AG04450 (cell line): ENCODE data around the gene ATN1. TPM values are rescaled to one million over a fixed set of nuclear protein-coding genes. Genes with fewer than 3 reads are reported as not detected.
"Not testable (repeated sequence)": the region's sequence is repeated elsewhere in the genome, so short reads cannot be mapped to it uniquely, and the experiment has no call there.

ENCODE experiments used
- CTCF ChIA-PET: fragments of 300-600, 350-600 bp; formaldehyde crosslinking; extraction: SDS; loops from one replicate; lab custom pipeline; 2022; ENCODE audit warnings: antibody characterized with exemption, inconsistent platforms; lab: Charles Lee
- POLR2A ChIA-PET: fragments of 350-600 bp; formaldehyde crosslinking; extraction: SDS; loops from one replicate; lab custom pipeline; 2021; ENCODE audit warnings: antibody characterized with exemption, inconsistent platforms; lab: Yijun Ruan, JAX
- DNase-seq: peaks from one replicate; pipeline ENCODE4 v3.0.0-alpha.2; 2011; ENCODE audit warnings: low read depth, low spot score
- H3K27ac ChIP-seq: one replicate; pipeline ENCODE4 v1.5.1; 2012; ENCODE audit warnings: low read depth, low read length, control low read depth
- H3K27me3 ChIP-seq: one replicate; pipeline ENCODE4 v1.6.0; 2012; ENCODE audit warnings: low read length; ENCODE audit not compliant: control insufficient read depth, insufficient read depth
- H3K4me3 ChIP-seq: 2 replicates; pipeline ENCODE4 v1.5.1; 2011; ENCODE audit warnings: mild to moderate bottlenecking, low read depth, low read length, control low read depth
- H3K9me3 ChIP-seq: 2 replicates; pipeline ENCODE4 v1.5.1; 2012; ENCODE audit warnings: low read length; ENCODE audit not compliant: control insufficient read depth, insufficient read depth
- polyA minus RNA-seq: library from RNA; depleted of rRNA, polyadenylated mRNA; stranded (reverse); fragments of >200 nt; gene quantifications from 2 replicates; pipeline ENCODE4 v1.2.3, GENCODE V29; 2011; rRNA and poly(A)+ RNA removed
- polyA plus RNA-seq: library from polyadenylated mRNA; depleted of rRNA; stranded (reverse); fragments of >200 nt; gene quantifications from 2 replicates; pipeline ENCODE4 v1.2.3, GENCODE V29; 2011; rRNA removed
- TF ChIP-seq, protein P1 (sequence below): IDR thresholded peaks from 2 replicates; pipeline ENCODE4 v1.5.1; 2011; ENCODE audit warnings: low read depth, low read length, control low read depth, inconsistent platforms

The ATN1 gene, protein sequence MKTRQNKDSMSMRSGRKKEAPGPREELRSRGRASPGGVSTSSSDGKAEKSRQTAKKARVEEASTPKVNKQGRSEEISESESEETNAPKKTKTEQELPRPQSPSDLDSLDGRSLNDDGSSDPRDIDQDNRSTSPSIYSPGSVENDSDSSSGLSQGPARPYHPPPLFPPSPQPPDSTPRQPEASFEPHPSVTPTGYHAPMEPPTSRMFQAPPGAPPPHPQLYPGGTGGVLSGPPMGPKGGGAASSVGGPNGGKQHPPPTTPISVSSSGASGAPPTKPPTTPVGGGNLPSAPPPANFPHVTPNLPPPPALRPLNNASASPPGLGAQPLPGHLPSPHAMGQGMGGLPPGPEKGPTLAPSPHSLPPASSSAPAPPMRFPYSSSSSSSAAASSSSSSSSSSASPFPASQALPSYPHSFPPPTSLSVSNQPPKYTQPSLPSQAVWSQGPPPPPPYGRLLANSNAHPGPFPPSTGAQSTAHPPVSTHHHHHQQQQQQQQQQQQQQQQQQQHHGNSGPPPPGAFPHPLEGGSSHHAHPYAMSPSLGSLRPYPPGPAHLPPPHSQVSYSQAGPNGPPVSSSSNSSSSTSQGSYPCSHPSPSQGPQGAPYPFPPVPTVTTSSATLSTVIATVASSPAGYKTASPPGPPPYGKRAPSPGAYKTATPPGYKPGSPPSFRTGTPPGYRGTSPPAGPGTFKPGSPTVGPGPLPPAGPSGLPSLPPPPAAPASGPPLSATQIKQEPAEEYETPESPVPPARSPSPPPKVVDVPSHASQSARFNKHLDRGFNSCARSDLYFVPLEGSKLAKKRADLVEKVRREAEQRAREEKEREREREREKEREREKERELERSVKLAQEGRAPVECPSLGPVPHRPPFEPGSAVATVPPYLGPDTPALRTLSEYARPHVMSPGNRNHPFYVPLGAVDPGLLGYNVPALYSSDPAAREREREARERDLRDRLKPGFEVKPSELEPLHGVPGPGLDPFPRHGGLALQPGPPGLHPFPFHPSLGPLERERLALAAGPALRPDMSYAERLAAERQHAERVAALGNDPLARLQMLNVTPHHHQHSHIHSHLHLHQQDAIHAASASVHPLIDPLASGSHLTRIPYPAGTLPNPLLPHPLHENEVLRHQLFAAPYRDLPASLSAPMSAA (N-terminal part only)
- 11.2 and 21.4 TPM in 2 replicates for polyA plus RNA-seq
- 16.8 and 19.8 TPM in 2 replicates for polyA minus RNA-seq

DNA sequence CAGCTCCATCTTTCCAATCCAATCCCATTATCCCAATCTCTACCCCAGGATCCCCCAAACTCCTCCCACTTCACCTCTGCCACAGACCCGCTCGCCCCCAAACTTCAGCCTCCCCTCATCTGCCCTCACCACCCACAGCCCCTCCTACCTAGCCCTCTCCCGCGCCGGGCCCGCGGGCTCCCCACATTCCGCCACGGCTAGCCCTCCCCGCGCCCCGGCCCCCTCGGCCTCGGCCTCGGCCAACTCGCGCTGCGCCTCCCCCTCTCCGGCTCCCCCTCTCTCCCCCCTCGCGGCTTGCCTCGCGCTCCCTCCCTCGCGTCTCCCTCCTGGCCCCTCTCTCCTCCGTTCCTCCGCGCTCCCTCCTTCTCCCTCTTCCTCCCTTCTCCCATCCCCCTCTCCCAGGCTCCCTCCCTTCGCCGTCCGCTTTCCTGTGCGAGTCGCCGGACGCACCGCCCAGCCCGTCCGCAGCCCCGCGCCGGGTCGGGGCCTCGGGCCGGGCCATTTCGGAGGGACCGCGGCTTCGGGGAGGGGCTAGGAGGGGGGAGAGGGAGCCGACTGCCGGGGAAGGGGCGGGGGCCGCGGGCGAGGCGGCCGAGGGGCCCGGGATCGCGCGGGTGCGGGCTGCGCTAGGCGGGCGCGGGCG, at the start of gene ATN1:
TSS of gene ATN1 (plus strand) at position 581 of the 643 bp plus-strand sequence. CDS start 6,043 bp downstream, outside the sequence.
- Histone ChIP-seq H3K27me3 (no peaks in the 10 kb centered on the region), H3K4me3 (peak within 1 kb of the TSS; percentile 68), H3K27ac (peak within 1 kb of the TSS; percentile 90), H3K9me3 (no peaks in the 10 kb centered on the region)
- CTCF ChIA-PET, result interaction anchor here (0.6 to 3.9 kb wide), 7 partner anchors 11 to 1155 kb away, joined by 3 to 49 read pairs (median 8); partner anchors contain the start of genes NECAP1 and SPSB2
- TF ChIP-seq, protein P1, sequence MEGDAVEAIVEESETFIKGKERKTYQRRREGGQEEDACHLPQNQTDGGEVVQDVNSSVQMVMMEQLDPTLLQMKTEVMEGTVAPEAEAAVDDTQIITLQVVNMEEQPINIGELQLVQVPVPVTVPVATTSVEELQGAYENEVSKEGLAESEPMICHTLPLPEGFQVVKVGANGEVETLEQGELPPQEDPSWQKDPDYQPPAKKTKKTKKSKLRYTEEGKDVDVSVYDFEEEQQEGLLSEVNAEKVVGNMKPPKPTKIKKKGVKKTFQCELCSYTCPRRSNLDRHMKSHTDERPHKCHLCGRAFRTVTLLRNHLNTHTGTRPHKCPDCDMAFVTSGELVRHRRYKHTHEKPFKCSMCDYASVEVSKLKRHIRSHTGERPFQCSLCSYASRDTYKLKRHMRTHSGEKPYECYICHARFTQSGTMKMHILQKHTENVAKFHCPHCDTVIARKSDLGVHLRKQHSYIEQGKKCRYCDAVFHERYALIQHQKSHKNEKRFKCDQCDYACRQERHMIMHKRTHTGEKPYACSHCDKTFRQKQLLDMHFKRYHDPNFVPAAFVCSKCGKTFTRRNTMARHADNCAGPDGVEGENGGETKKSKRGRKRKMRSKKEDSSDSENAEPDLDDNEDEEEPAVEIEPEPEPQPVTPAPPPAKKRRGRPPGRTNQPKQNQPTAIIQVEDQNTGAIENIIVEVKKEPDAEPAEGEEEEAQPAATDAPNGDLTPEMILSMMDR, result no peak
- POLR2A ChIA-PET, result interaction anchor here (0.7 to 3.0 kb wide), 7 partner anchors 10 to 58 kb away, joined by 4 to 21 read pairs (median 7); partner anchors contain the start of genes C12orf57, RNU7-1 and SPSB2
- peak; percentile 47 for DNase-seq

DNA sequence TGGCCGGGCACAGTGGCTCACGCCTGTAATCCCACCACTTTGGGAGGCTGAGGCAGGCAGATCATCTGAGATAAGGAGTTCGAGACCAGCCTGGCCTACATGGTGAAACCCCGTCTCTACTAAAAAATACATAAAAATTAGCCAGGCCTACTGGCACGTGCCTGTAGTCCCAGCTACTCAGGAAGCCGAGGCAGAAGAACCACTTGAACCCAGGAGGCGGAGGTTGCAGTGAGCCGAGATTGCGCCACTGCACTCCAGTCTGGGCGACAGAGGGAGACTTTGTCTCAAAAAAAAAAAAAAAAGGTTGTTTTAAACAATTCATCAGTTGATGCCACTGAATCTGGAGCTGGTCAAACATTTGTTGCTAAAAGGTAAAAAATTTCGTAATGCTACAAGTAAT, 47.9 kb upstream of the ATN1 start:
- CTCF ChIA-PET, result interaction anchor here (1.0 to 1.4 kb wide), 2 partner anchors 11 to 322 kb away, joined by 3 read pairs; no protein-coding TSS in a partner anchor
- not testable (repeated sequence) for H3K4me3 ChIP-seq, DNase-seq, H3K9me3 ChIP-seq, H3K27me3 ChIP-seq, H3K27ac ChIP-seq
- POLR2A ChIA-PET, result interaction anchor here (0.7 kb wide), 1 partner anchor 29 kb away, joined by 4 read pairs; no protein-coding TSS in a partner anchor

DNA sequence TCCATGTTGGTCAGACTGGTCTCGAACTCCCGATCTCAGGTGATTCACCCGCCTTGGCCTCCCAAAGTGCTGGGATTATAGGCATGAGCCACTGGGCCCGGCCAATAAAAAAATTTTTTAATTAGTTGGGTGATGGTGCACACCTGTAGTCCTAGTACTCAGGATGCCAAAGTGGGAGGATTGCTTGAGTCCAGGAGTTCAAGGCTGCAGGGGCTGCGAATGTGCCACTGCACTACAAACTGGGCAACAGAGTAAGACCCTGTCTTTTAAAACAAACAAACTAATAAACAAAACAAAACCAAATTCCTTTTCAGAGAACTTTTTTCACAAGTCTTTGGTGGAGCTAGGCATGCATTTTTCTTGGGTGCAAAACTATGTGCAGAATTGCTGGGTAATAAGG, 44.5 kb upstream of the ATN1 start:
- DNase-seq, result no peak
- POLR2A ChIA-PET, result no interaction called here
- TF ChIP-seq, protein P1, result no peak
- H3K27ac ChIP-seq, result no peak overlapping the region
- H3K9me3 ChIP-seq, result no peaks in the 10 kb centered on the region
- H3K27me3 ChIP-seq, result no peaks in the 10 kb centered on the region
- CTCF ChIA-PET, result interaction anchor here (1.3 to 3.5 kb wide), 3 partner anchors 8 to 54 kb away, joined by 3 to 29 read pairs (median 10); partner anchors contain the start of gene SPSB2
- H3K4me3 ChIP-seq, result no peak overlapping the region

DNA sequence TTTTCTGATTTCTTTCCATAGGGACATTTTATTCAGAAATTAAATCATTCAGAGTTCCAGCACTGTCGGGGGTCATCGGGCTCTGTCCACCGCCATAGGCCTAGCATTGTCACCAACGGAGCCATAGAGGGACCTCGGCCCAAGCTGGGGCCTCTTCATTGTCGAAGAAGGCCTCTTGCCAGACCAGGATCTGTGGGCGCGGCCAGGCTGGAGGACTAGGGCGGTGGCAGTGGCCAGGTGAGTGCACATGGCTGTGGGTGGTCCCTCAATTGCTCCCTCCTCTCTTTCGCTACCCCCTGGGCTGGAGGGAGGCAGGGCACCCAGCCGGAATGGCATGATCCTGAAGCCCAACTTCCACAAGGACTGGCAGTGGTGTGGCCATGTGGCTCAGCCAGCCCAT, 44.1 kb upstream of the ATN1 start:
- ChIA-PET POLR2A (no interaction called here), CTCF (interaction anchor here (3.5 kb wide), 1 partner anchor 12 kb away, joined by 29 read pairs; the partner anchor contains the start of gene SPSB2)
- Histone ChIP-seq H3K4me3 (no peak overlapping the region), H3K27ac (no peak overlapping the region), H3K9me3 (no peaks in the 10 kb centered on the region), H3K27me3 (no peaks in the 10 kb centered on the region)
- no peak for DNase-seq
- TF ChIP-seq, protein P1, result no peak
